ENCODE measurements around the gene SNRNP27. TPM values are rescaled to one million over a fixed set of nuclear protein-coding genes. Genes with fewer than 3 reads are reported as not detected.
A peak's percentile ranks its signal among the peaks of the same experiment; 100 is the strongest.

Gene SNRNP27
- total and polyA plus RNA-seq, 9 of the 15 experiments (the other 6 are each of a cell fraction or from before 2014, with no cell fraction given) = 29.2 to 102 (median 65.7) TPM

GRCh38 chr2:69914950-69915945 is 21.5 kb downstream of the SNRNP27 start, which contains the start of gene MXD1 (continued):
- TF ChIP-seq MLLT1 (IDR thresholded peaks at IDR 0.05) = peak; percentile 15 to 87; a peak in 3 of 4 replicates
- no peak for TF ChIP-seq KLF10 (CRISPR knock-in tag; IDR thresholded peaks at IDR 0.05)
- no peak for TF ChIP-seq RBBP5 (IDR thresholded peaks at IDR 0.05; ENCODE audit: borderline replicate concordance, insufficient read depth, low read length, poor library complexity, severe bottlenecking)
- no peak for TF ChIP-seq NR1H2 (CRISPR knock-in tag; IDR thresholded peaks at IDR 0.05)
- 0 out of 4 replicates have a peak, but pooled peaks of 1 of the 2 experiments have one; percentile 51 for TF ChIP-seq MLX (CRISPR knock-in tag; conservative IDR thresholded peaks at IDR 0.05)
- TF ChIP-seq XRCC3 (IDR thresholded peaks at IDR 0.05) = no peak
- TF ChIP-seq FUS (optimal IDR thresholded peaks at IDR 0.05; ENCODE audit: low read depth, low read length) = peak; percentile 57
- TF ChIP-seq DACH1 (IDR thresholded peaks at IDR 0.05; ENCODE audit: partially characterized antibody) = no peak
- TF ChIP-seq HMGN3 (IDR thresholded peaks at IDR 0.05; ENCODE audit: borderline replicate concordance, extremely low read depth, insufficient read length, low read depth, low read length) = no peak
- no peak for TF ChIP-seq SMAD3 (CRISPR knock-in tag; conservative IDR thresholded peaks at IDR 0.05)
- TF ChIP-seq E2F4 (CRISPR knock-in tag; IDR thresholded peaks at IDR 0.05; ENCODE audit: low read depth) = no peak
- TF ChIP-seq LEF1 (IDR thresholded peaks at IDR 0.05) = no peak
- TF ChIP-seq STAT6 (CRISPR knock-in tag; IDR thresholded peaks at IDR 0.05) = no peak
- TF ChIP-seq MED1 (CRISPR knock-in tag; IDR thresholded peaks at IDR 0.05; ENCODE audit: borderline replicate concordance) = no peak
- no peak for TF ChIP-seq CBX2 (IDR thresholded peaks at IDR 0.05; ENCODE audit: insufficient read depth, low read length, poor library complexity, severe bottlenecking)
- TF ChIP-seq FOXM1 (IDR thresholded peaks at IDR 0.05; ENCODE audit: low read depth) = no peak
- 0 out of 2 replicates have a peak, but pooled peaks have one; percentile 67 for TF ChIP-seq FOXM1 (CRISPR knock-in tag; IDR thresholded peaks at IDR 0.05; ENCODE audit: low read depth)
- TF ChIP-seq POLR2AphosphoS5 (IDR thresholded peaks at IDR 0.05; ENCODE audit: control insufficient read depth, insufficient read depth, low read depth, low read length) = peak; percentile 91
- no peak; the same call in 1 of the 2 replicates for TF ChIP-seq BRD4 (IDR thresholded peaks at IDR 0.05)
- no peak for TF ChIP-seq POU5F1 (IDR thresholded peaks at IDR 0.05; ENCODE audit: borderline replicate concordance, low read depth, low read length, partially characterized antibody)
